HepG2 (cell line): ENCODE measurements around the gene TOMM6. TPM values are rescaled to one million over a fixed set of nuclear protein-coding genes. Genes with fewer than 3 reads are reported as not detected.

Experiments used
- BORCS8-MEF2B ChIP-seq: sonication (generic); formaldehyde crosslinking; IDR thresholded peaks from 2 replicates; pipeline ENCODE4 v1.8.0; 2022; ENCODE audit warnings: mild to moderate bottlenecking, missing genetic modification reagents
- E2F1 ChIP-seq: sonication (generic); formaldehyde crosslinking; IDR thresholded peaks from 2 replicates; pipeline ENCODE4 v1.5.0; 2020; ENCODE audit warnings: missing genetic modification reagents
- GATAD1 ChIP-seq: IDR thresholded peaks from 2 replicates; pipeline ENCODE4 v1.6.1; 2016; ENCODE audit warnings: missing genetic modification reagents, missing compliant biosample characterization
- HMGXB4 ChIP-seq, 2 experiments: sonication (generic) in 1 of 2; formaldehyde crosslinking in 1 of 2; IDR thresholded peaks; 2 replicates each; pipeline versions ENCODE4 v1.4.0 to v1.6.1; 2018 to 2020; ENCODE audit warnings: missing genetic modification reagents in 2 of 2, borderline replicate concordance in 1 of 2, low read depth in 1 of 2, mild to moderate bottlenecking in 1 of 2, missing biosample characterization in 1 of 2
- HNRNPLL ChIP-seq: fragments of 200-400 bp; formaldehyde crosslinking; IDR thresholded peaks from 2 replicates; pipeline ENCODE4 v1.6.1; 2017; ENCODE audit warnings: mild to moderate bottlenecking, low read depth, low read length; ENCODE audit not compliant: poor library complexity, severe bottlenecking
- HOXA5 ChIP-seq: sonication (generic); formaldehyde crosslinking; IDR thresholded peaks from 2 replicates; pipeline ENCODE4 v1.4.0; 2020; ENCODE audit warnings: missing genetic modification reagents
- JDP2 ChIP-seq: sonication (generic); formaldehyde crosslinking; IDR thresholded peaks from 2 replicates; pipeline ENCODE4 v1.8.1; 2022; ENCODE audit warnings: missing genetic modification reagents, borderline replicate concordance
- KLF6 ChIP-seq: IDR thresholded peaks from 2 replicates; pipeline ENCODE4 v1.8.0; 2016; ENCODE audit warnings: missing biosample characterization, missing genetic modification reagents
- KLF9 ChIP-seq: IDR thresholded peaks from 2 replicates; pipeline ENCODE4 v1.6.1; 2016; ENCODE audit warnings: low read depth
- NCOA5 ChIP-seq: sonication (generic); formaldehyde crosslinking; IDR thresholded peaks from 2 replicates; pipeline ENCODE4 v1.4.0; 2020; ENCODE audit warnings: missing genetic modification reagents
- RFX5 ChIP-seq: IDR thresholded peaks from 2 replicates; pipeline ENCODE4 v1.6.1; 2011; ENCODE audit warnings: low read depth, low read length, improper control_type of control experiment
- SRSF1 ChIP-seq: fragments of 200-400 bp; formaldehyde crosslinking; optimal IDR thresholded peaks from 2 replicates; pipeline ENCODE3; 2017; ENCODE audit warnings: mild to moderate bottlenecking, low read depth, low read length, moderate library complexity
- STAG1 ChIP-seq: sonication (generic); formaldehyde crosslinking; IDR thresholded peaks from 2 replicates; pipeline ENCODE4 v1.4.0; 2020; ENCODE audit warnings: missing genetic modification reagents
- UBTF ChIP-seq: sonication (generic); formaldehyde crosslinking; IDR thresholded peaks from 2 replicates; pipeline ENCODE4 v1.4.0; 2020; ENCODE audit warnings: mild to moderate bottlenecking, missing genetic modification reagents
- ZBTB7B ChIP-seq: sonication (generic); formaldehyde crosslinking; IDR thresholded peaks from 2 replicates; pipeline ENCODE4 v1.4.0; 2020; ENCODE audit warnings: missing genetic modification reagents
- ZFY ChIP-seq: sonication (generic); formaldehyde crosslinking; IDR thresholded peaks from 2 replicates; pipeline ENCODE4 v1.4.0; 2020; ENCODE audit warnings: missing genetic modification reagents
- ZNF10 ChIP-seq: sonication (generic); formaldehyde crosslinking; IDR thresholded peaks from 2 replicates; pipeline ENCODE4 v1.4.0; 2020; ENCODE audit warnings: mild to moderate bottlenecking, low read depth, missing genetic modification reagents, borderline replicate concordance
- ZNF17 ChIP-seq: sonication (generic); formaldehyde crosslinking; IDR thresholded peaks from 2 replicates; pipeline ENCODE4 v1.5.0; 2020; ENCODE audit warnings: mild to moderate bottlenecking, missing genetic modification reagents
- ZNF24 ChIP-seq: fragments of 450-650 bp; IDR thresholded peaks from 2 replicates; pipeline ENCODE4 v1.6.1; 2017; ENCODE audit warnings: antibody characterized with exemption, mild to moderate bottlenecking
- ZNF44 ChIP-seq: sonication (generic); formaldehyde crosslinking; IDR thresholded peaks from 2 replicates; pipeline ENCODE4 v1.5.1; 2020; ENCODE audit warnings: mild to moderate bottlenecking, missing genetic modification reagents
- ZNF512 ChIP-seq: sonication (generic); formaldehyde crosslinking; IDR thresholded peaks from 2 replicates; pipeline ENCODE4 v1.4.0; 2020; ENCODE audit warnings: mild to moderate bottlenecking, missing genetic modification reagents
- ZNF564 ChIP-seq: sonication (generic); formaldehyde crosslinking; IDR thresholded peaks from 2 replicates; pipeline ENCODE4 v1.8.1; 2023; ENCODE audit warnings: mild to moderate bottlenecking, missing genetic modification reagents
- ZNF878 ChIP-seq: sonication (generic); formaldehyde crosslinking; IDR thresholded peaks from 2 replicates; pipeline ENCODE4 v1.8.1; 2023; ENCODE audit warnings: mild to moderate bottlenecking, missing genetic modification reagents, moderate library complexity
- ZSCAN25 ChIP-seq: sonication (generic); formaldehyde crosslinking; IDR thresholded peaks from 2 replicates; pipeline ENCODE4 v1.8.0; 2022; ENCODE audit warnings: mild to moderate bottlenecking, missing genetic modification reagents
- polyA plus RNA-seq, 8 experiments: library from polyadenylated mRNA; depleted of rRNA in 3 of 8; stranded (reverse) in 7 of 8; unstranded in 1 of 8; fragments of >200 nt; fragmentation: Illumina TruSeq in 4 of 8; extraction: Trizol in 4 of 8; gene quantifications; 2 replicates each; pipeline versions ENCODE4 v1.2.1 to v1.2.3, GENCODE V29; 2011 to 2016; ENCODE audit warnings: low read depth in 4 of 8, missing spikeins in 1 of 8, mixed read lengths in 1 of 8; ENCODE audit not compliant: insufficient read depth in 1 of 8
- total RNA-seq, 5 experiments: library from RNA; depleted of rRNA; stranded (reverse); fragments of >200 nt; fragmentation: Illumina TruSeq; extraction: Trizol; gene quantifications; 2 replicates each; pipeline ENCODE4 v1.2.3, GENCODE V29; 2016; ENCODE audit warnings: low read depth in 1 of 5

TOMM6 gene
- total and polyA plus RNA-seq, 2 of the 13 experiments (the other 11 are each of a cell fraction or from before 2014, with no cell fraction given): 320 to 321 TPM

GRCh38 chr6:41786451-41787218 is 859 bp upstream of the TOMM6 start (continued):
- 0 out of 2 replicates have a peak, but pooled peaks have one; percentile 46 for TF ChIP-seq KLF6 (CRISPR knock-in tag)
- peak; percentile 72 for TF ChIP-seq GATAD1 (CRISPR knock-in tag)
- peak; percentile 73; the same call in 1 of the 2 replicates for TF ChIP-seq UBTF (CRISPR knock-in tag)
- TF ChIP-seq HOXA5: peak; percentile 88
- TF ChIP-seq ZNF878: no peak
- no peak for TF ChIP-seq E2F1 (CRISPR knock-in tag)
- TF ChIP-seq ZNF564 (CRISPR knock-in tag): 0 out of 2 replicates have a peak, but pooled peaks have one; percentile 47
- 0 out of 2 replicates have a peak, but pooled peaks have one; percentile 16 for TF ChIP-seq ZNF24
- TF ChIP-seq ZNF17: no peak
- peak; percentile 61; the same call in 1 of the 2 replicates for TF ChIP-seq BORCS8-MEF2B (CRISPR knock-in tag)
- TF ChIP-seq HMGXB4 (CRISPR knock-in tag; IDR thresholded peaks at IDR 0.05; ENCODE audit: borderline replicate concordance in 1 of 2, low read depth in 1 of 2): peak; percentile 88 to 95
- TF ChIP-seq RFX5: peak; percentile 47
- TF ChIP-seq SRSF1: peak; percentile 64
- TF ChIP-seq ZNF44 (CRISPR knock-in tag): no peak
- TF ChIP-seq KLF9: no peak
- TF ChIP-seq NCOA5 (CRISPR knock-in tag): no peak
- TF ChIP-seq ZNF10: peak; percentile 18; the same call in 1 of the 2 replicates
- no peak for TF ChIP-seq ZBTB7B (CRISPR knock-in tag)
- TF ChIP-seq ZSCAN25: peak; percentile 56; the same call in 1 of the 2 replicates
- TF ChIP-seq JDP2 (CRISPR knock-in tag): no peak
- TF ChIP-seq ZFY (CRISPR knock-in tag): peak; percentile 31; the same call in 1 of the 2 replicates
- 0 out of 2 replicates have a peak, but pooled peaks have one; percentile 10 for TF ChIP-seq ZNF512 (CRISPR knock-in tag)
- TF ChIP-seq HNRNPLL: peak; percentile 29
- TF ChIP-seq STAG1 (CRISPR knock-in tag): peak; percentile 85
